ENCODE results near the gene UROC1.

GRCh38 chr3:126466886-126467610 lies 50.5 kb downstream of the UROC1 start:
- TF ChIP-seq POLR2AphosphoS5 (IDR thresholded peaks at IDR 0.05; ENCODE audit: low read depth, low read length) = no peak
- TF ChIP-seq POLR2A (IDR thresholded peaks at IDR 0.05; ENCODE audit: low read depth, low read length) = no peak
- no peak for TF ChIP-seq TAF1 (IDR thresholded peaks at IDR 0.05; ENCODE audit: low read depth, low read length)
- TF ChIP-seq SPI1 (IDR thresholded peaks at IDR 0.05; ENCODE audit: low read depth, low read length) = no peak
- TF ChIP-seq PAX5 (IDR thresholded peaks at IDR 0.05; ENCODE audit: insufficient read depth, low read length, severe bottlenecking) = no peak

Data from GM12891 (cell line).